ENCODE results near the gene CBX2. TPM values are rescaled to one million over a fixed set of nuclear protein-coding genes. Genes with fewer than 3 reads are reported as not detected.

CBX2 gene
- total and polyA plus RNA-seq, 2 donors (not counting 1 experiment from before 2014, with no cell fraction given) = 0.77 to 0.83 TPM

GRCh38 chr17:79730769-79731483, 47.0 kb upstream of the CBX2 start, which contains the start of gene ENPP7:
Gene ENPP7 (plus strand): TSS chr17:79730943. CDS start chr17:79731140, 197 bp downstream.
- Histone ChIP-seq H2AFZ (ENCODE audit: low read length) (no peak within 1 kb of the TSS), H3K79me2 (ENCODE audit: control insufficient read depth, insufficient read depth, low read length) (no peaks in the 10 kb centered on the region), H3K27me3 (ENCODE audit: control insufficient read depth, insufficient read depth, low read length) (no peaks in the 10 kb centered on the region), H4K20me1 (ENCODE audit: control insufficient read depth, extremely low read depth, insufficient read depth, low read length) (no peaks in the 10 kb centered on the region), H3K9me3 (ENCODE audit: control insufficient read depth, insufficient read depth, low read depth, low read length) (no peaks in the 10 kb centered on the region), H3K4me2 (ENCODE audit: extremely low read depth, insufficient read depth, low read length) (no peak within 1 kb of the TSS), H3K4me3 (replicated peaks in 1 of 4; ENCODE audit: control extremely low read depth in 1 of 4, insufficient read depth in 1 of 4, low read depth in 3 of 4, low read length in 4 of 4) (no peak within 1 kb of the TSS), H3K27ac (ENCODE audit: insufficient read depth, low read length) (no peak within 1 kb of the TSS), H3K4me1 (ENCODE audit: control insufficient read depth, extremely low read depth, insufficient read depth, low read length) (no peaks in the 10 kb centered on the region), H3K9ac (ENCODE audit: insufficient read depth, low read length) (no peak within 1 kb of the TSS), H3K36me3 (ENCODE audit: control insufficient read depth, insufficient read depth, low read length) (no peaks in the 10 kb centered on the region)
- TF ChIP-seq CTCF (conservative IDR thresholded peaks at IDR 0.05 in 1 of 2, IDR thresholded peaks at IDR 0.05 in 1 of 2; ENCODE audit: low read depth in 1 of 2, low read length in 2 of 2) (no peak), EZH2 (IDR thresholded peaks at IDR 0.05; ENCODE audit: low read length, missing control alignments) (no peak)
- DNase-seq (ENCODE audit: low read depth in 2 of 2) = no peak

- H3K9ac ChIP-seq (ENCODE audit: insufficient read depth, low read length) = no peak overlapping the region
- H3K4me2 ChIP-seq (ENCODE audit: extremely low read depth, insufficient read depth, low read length) = no peak overlapping the region
- no peaks in the 10 kb centered on the region for H4K20me1 ChIP-seq (ENCODE audit: control insufficient read depth, extremely low read depth, insufficient read depth, low read length)
- H3K4me3 ChIP-seq (replicated peaks in 1 of 4; ENCODE audit: control extremely low read depth in 1 of 4, insufficient read depth in 1 of 4, low read depth in 3 of 4, low read length in 4 of 4) = no peak overlapping the region
- no peak for DNase-seq (ENCODE audit: low read depth in 2 of 2)
- H3K27me3 ChIP-seq (ENCODE audit: control insufficient read depth, insufficient read depth, low read length) = no peaks in the 10 kb centered on the region
- TF ChIP-seq CTCF (conservative IDR thresholded peaks at IDR 0.05 in 1 of 2, IDR thresholded peaks at IDR 0.05 in 1 of 2; ENCODE audit: low read depth in 1 of 2, low read length in 2 of 2) = no peak
- TF ChIP-seq EZH2 (IDR thresholded peaks at IDR 0.05; ENCODE audit: low read length, missing control alignments) = no peak
- no peak overlapping the region for H2AFZ ChIP-seq (ENCODE audit: low read length)
- no peaks in the 10 kb centered on the region for H3K9me3 ChIP-seq (ENCODE audit: control insufficient read depth, insufficient read depth, low read depth, low read length)
- H3K4me1 ChIP-seq (ENCODE audit: control insufficient read depth, extremely low read depth, insufficient read depth, low read length) = no peaks in the 10 kb centered on the region
- no peak overlapping the region for H3K27ac ChIP-seq (ENCODE audit: insufficient read depth, low read length)
- no peaks in the 10 kb centered on the region for H3K79me2 ChIP-seq (ENCODE audit: control insufficient read depth, insufficient read depth, low read length)
- H3K36me3 ChIP-seq (ENCODE audit: control insufficient read depth, insufficient read depth, low read length) = no peaks in the 10 kb centered on the region
Measured at GRCh38 chr17:79732254-79732653, 45.7 kb upstream of the CBX2 start.

- no peak overlapping the region for H2AFZ ChIP-seq (ENCODE audit: low read length)
Measured at GRCh38 chr17:79732804-79733691, 44.9 kb upstream of the CBX2 start.

More at GRCh38 chr17:79732804-79733691, 44.9 kb upstream of the CBX2 start:
- Histone ChIP-seq H3K4me1 (ENCODE audit: control insufficient read depth, extremely low read depth, insufficient read depth, low read length) (no peaks in the 10 kb centered on the region), H4K20me1 (ENCODE audit: control insufficient read depth, extremely low read depth, insufficient read depth, low read length) (no peaks in the 10 kb centered on the region), H3K4me3 (replicated peaks in 1 of 4; ENCODE audit: control extremely low read depth in 1 of 4, insufficient read depth in 1 of 4, low read depth in 3 of 4, low read length in 4 of 4) (no peak overlapping the region), H3K9me3 (ENCODE audit: control insufficient read depth, insufficient read depth, low read depth, low read length) (no peaks in the 10 kb centered on the region), H3K36me3 (ENCODE audit: control insufficient read depth, insufficient read depth, low read length) (no peaks in the 10 kb centered on the region), H3K9ac (ENCODE audit: insufficient read depth, low read length) (no peak overlapping the region), H3K27ac (ENCODE audit: insufficient read depth, low read length) (no peak overlapping the region), H3K79me2 (ENCODE audit: control insufficient read depth, insufficient read depth, low read length) (no peaks in the 10 kb centered on the region), H3K27me3 (ENCODE audit: control insufficient read depth, insufficient read depth, low read length) (no peaks in the 10 kb centered on the region), H3K4me2 (ENCODE audit: extremely low read depth, insufficient read depth, low read length) (no peak overlapping the region)
- no peak for DNase-seq (ENCODE audit: low read depth in 2 of 2)
- TF ChIP-seq EZH2 (IDR thresholded peaks at IDR 0.05; ENCODE audit: low read length, missing control alignments) = no peak
- no peak for TF ChIP-seq CTCF (conservative IDR thresholded peaks at IDR 0.05 in 1 of 2, IDR thresholded peaks at IDR 0.05 in 1 of 2; ENCODE audit: low read depth in 1 of 2, low read length in 2 of 2)

Measured in fibroblast of lung (primary cell).